Measurements from ENCODE around the gene PRR29.
A peak's percentile ranks its signal among the peaks of the same experiment; 100 is the strongest.
"Not testable (repeated sequence)": the region's sequence is repeated elsewhere in the genome, so short reads cannot be mapped to it uniquely, and the experiment has no call there.

PRR29 gene

DNA sequence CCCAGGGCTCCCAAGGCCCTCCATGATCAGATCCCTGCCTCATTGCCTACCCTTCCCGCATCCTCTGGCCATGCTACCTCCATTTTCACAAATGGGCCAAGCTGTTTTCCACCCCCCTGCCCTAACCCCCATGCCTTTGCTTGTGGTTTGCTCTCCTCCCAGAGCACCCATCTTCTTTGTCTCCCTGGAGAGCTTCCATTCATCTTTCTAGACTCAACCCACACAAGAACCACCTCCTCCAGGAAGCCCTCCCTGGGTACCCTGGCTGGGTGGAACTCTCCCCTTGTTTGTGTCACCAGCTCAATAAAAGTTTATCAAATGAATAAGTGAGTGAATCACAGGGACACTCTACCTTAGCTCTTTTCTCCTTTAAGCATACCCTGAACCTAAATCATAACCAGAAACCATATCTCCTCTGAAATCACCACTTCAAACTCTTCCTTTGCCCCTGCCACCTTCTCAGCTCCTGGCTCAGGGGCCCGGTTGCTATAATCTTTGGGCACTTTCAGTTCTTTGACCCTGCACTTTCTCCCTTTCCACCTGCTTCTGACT lies 22.5 kb upstream of the PRR29 start:
- DNase-seq = no peak

DNA sequence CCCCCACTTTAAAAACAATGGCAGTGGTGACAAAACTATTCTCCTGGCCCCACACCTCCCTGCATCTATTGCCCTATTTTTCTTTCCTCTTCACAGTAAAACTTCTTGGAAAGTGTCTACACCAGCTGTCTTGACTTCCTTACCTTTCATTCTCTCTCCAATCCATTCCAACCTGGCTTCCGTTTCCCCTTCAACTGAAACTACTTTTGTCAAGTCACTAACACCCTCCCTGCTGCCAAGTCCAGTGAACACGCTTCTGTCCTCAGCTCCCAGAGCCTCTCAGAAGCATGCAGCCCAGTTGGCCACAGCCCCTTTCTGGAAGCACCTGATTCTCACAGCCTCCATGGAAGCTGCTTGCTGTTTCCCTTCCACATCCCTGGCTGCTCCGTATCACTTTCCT lies 21.4 kb upstream of the PRR29 start:
- no peak for DNase-seq

DNA sequence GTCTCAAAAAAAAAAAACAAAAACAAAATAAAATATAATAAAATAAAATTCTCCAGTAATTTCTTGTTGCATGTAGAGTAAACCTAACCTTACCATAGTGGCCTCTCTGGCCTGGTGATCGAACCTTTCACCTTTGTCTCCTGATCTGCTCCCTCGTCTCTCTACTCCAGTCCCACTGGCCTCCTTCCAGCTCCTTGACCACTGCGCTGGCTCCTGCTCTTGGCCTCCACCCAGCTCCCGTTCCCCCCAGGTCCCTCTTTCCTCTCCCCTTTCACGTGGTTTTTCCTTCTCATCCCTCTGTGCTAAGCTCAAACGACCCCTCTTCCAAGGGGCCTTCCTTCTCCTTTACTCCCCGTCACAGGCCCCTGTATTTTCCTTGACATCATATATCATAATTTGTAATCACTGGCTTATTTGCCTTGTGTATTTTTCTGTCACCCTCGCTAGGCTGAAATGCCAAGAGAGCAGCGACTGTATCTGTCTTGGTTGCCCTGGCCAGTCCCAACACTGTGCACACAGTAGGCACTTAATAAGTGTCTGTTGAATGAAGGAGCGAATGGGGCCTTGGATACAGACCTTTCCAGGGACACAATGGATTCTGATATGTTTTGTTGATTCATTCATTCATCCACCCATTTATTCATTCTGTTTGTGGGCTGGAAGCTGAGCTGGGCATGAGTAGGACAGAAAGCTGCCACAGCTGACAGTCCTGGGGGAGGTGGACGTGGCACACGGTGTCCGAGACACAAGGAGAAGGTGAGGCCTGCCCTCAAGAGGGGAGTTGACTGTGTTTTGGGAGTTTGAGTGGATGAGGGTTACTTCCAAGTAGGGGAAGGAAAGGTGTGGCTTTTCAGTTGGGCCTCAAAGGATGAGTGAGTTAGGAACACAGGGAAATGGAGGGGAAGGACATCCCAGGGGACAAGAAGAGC lies 19.6 kb upstream of the PRR29 start:
- DNase-seq = no peak

DNA sequence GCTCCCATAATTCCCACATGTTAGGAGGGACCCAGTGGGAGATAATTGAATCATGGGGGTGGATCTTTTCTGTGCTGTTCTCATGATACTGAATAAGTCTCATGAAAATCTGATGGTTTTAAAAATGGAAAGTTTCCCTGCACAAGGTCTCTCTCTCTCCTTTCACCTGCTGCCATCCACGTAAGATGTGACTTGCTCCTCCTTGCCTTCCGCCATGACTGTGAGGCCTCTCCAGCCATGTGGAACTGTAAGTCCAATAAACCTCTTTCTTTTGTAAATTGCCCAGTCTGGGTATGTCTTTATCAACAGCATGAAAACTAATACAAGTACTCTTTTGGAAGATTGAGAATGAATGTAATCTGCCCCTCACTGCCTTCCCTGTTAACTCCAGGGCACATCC lies 15.5 kb upstream of the PRR29 start:
- not testable (repeated sequence) for DNase-seq

DNA sequence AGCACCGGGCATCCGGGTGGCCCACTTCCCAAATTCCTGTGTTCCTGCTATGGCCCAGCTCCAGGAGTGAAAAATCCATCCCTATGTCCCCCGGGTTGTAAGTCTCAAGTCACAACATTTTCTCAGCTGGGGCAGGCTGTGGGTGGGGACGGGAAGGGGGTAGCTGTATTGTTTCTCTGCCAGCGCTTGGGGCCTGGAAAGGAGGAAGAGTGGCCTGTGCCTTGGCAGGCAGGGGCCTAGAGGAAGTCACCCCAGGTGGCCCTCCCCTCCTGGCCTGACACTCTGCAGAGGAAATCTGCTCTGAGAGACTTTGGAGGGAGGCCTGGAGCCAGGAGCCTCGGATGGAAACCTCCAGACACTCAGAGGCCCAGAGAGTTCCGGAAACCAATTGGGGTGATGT lies 14.8 kb upstream of the PRR29 start:
- DNase-seq = no peak

DNA sequence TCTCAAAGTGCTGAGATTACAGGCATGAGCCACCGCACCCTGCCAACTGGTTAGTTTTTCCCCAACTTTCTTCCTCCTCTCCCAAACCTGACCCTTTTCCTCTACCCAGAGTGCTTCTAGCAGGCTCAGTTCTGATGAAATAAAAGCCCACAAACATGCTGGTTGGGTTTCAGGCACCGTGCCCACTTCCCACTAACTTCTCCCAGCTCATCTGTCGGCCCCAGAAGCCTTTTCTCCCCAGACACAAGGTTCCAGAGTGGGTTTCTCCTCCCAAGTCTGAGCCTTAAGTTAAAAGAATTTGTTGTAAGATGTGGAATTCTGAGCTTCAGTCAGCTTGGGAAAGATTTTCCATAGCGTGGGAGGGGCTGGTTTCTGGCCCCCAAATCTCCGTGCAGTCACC lies 13.9 kb upstream of the PRR29 start:
- no peak for DNase-seq

DNA sequence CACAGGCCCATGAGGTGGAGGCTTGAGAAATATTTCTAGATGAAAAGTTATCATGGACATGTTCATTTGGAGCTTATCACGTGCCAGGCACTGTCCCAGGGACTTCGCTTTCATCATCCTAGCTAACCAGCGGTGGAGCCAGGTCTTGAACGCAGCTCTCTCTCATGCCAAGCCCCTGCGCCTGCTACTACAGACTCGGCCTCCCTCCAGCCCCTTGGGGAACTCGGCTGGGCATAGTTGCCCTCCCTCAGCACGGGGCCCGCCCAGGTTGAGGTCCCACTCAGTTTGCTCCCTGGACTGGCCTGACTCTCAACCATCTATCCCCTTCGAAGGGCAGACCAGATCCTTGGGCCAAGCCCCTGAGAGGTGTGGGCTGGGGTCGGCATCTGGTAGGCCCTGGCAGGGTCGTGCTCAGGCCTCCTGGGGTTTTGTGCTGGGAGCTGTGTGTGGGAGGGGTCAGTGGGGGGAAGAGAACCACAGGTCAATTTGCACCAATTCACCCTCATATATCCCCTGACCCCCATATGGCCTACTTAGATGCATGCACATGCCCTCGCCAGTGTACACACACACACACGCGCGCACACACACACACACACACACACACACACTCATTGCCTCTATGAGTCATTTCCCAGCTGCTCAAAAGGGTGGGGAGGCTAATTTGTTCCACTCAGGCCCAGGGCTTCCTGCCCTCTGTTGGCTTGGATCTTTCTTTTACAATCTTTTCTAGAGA lies 13.3 kb upstream of the PRR29 start:
- DNase-seq = peak; percentile 64

DNA sequence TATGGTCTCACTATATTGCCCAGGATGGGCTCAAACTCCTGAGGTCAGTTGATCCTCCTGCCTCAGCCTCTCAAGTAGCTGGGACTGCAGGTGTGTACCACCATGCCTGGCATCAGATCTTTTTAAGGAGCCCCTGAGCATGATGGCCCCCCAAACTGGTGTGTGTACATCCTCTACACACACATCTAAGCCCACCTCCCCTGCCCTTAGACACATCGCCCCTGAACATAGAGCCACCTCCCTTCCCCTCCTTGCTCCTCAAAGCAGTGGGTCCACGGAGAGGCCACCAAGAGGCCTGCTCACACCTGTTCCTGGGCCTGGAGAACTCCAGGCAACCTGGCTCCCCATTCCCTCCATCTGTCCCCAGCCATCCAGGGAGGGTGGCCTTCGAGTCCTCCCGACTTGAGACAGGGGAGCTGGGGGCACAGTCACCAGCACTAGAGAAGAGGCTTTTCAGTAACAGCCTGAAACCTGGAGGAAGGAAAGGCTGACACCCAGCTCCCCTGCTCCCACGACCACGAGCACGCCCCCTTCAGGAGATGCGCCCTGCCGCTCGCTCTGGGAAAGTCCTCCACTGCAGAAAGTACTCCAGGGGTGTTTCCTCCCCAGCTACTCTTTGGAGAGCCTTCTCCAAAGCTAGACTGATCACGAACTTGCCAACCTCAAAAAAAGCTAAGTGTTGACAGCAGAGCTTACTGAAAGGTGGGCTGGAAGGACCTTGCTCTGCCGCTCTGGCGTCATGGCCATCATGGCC lies 12.6 kb upstream of the PRR29 start:
- DNase-seq = no peak

DNA sequence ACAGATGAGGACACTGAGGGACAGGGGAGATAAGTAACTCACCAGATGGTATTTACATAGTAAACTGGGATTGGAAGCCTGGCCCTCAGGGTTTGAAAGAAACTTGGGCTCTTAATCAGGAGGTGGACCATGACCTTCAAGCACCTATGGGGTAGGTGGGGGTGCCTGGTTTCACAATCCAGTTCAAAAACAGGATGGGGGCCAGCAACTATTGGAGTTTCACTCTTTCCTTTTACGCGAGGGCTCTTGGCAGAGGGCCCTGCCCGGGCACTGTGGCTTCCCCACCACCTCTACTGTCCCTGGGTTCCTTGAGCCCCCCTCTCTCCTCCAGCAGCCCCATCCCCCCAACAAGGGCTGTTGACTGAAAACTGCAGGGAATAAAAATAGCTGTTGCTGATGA lies 11.3 kb upstream of the PRR29 start:
- no peak for DNase-seq

DNA sequence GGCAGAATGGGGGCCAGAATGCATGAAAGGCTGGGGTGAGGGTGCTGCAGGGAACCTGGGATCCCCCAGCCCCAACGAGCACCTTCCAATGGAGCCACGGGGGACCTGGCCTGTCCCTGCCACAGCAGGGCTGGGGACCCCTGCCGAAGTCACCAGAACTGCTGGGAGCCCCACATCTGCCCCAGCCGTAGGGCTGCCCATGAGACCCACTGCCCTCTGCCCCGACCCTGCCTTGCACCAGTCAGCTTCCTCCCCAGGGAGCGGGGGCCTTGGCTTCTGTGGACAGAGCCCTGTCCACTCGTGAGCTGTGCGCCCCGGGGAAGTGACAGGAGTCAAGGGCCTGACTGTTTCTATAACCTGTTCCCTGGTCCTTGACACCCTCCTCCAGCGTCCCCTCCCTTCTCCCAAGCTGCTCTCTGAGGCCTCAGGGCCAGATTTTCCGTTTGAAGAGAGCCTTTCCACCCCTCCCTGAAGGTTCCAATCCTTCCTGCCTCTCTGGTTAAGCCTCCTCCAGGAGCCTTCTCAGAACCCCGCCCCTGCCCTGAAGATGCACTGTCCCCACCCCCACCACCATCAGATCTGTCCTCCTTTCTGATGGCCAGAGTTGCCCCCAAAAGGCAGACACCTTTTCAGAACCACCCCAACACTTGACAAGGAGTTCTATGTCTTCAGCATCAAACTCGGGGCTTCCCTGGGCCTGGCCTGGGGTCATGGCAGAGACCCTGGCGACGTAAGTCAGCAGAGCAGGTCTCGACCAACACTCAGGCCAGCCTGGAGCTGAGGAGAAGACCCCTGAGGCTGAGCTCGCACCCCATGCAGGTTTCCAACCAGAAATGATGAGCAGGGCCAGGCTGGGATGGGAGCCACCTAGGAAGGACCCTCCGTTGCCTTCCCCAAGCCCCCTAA lies 10.7 kb upstream of the PRR29 start:
- DNase-seq = no peak

DNA sequence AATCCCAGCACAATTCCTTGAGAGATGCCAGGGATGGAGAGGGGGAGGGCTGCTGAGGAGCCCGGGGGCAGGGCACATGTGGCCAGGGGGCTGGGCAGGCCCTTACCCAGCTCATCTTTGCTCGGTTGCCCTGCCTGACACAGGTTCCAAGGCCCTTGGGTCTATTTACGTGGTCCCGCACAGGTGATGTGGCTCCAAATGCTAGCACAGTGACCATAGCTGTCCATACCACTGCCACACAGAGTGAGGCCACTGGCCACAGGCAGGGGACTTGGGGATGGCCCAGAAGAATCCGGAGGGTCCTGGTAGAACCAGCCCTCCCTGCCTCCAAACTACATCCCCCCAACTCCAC lies 10.0 kb upstream of the PRR29 start:
- no peak for DNase-seq

DNA sequence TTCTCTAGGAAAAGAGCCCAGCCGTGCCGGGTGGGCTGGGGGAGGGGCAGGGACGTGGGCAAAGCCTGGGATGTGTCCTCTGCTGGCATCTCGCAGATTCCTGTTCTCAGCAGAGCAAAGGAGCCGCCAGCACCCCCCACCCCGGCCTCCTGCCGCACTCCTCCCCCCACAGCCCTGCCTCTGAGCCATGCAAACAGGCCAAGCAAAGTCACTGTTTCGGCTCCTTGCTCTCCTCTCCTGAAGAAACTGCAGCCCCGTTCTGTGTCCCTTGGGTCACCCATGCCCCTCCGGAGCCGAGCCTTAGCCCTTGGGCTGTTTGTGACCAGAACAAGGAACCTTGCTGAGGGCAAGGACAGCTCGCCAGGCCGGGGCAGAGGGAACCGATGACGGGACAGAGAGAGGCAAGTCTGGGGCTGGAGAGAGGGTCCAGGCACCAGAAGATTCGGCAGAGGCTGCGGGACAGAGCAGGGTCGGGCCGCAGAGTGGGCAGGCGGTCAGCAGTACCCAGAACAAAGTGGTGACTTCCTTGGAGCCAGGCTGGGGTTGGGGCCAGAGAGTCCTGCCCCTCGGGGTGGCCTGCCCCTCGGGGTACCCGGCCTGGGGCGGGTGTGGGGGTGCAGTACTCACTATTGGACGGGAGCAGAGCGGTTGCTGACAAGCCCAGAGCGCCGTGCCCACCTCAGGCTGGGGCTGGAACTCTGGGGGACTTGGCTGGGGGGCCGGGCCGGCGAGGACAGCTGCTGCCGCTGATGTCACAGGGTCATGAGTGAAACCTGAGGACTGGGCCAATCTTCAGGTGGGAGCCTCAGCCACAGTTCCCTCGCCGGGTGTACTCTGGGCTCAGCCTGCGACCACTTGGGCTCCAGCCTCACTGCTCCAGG lies 9.2 kb upstream of the PRR29 start:
- DNase-seq = no peak

DNA sequence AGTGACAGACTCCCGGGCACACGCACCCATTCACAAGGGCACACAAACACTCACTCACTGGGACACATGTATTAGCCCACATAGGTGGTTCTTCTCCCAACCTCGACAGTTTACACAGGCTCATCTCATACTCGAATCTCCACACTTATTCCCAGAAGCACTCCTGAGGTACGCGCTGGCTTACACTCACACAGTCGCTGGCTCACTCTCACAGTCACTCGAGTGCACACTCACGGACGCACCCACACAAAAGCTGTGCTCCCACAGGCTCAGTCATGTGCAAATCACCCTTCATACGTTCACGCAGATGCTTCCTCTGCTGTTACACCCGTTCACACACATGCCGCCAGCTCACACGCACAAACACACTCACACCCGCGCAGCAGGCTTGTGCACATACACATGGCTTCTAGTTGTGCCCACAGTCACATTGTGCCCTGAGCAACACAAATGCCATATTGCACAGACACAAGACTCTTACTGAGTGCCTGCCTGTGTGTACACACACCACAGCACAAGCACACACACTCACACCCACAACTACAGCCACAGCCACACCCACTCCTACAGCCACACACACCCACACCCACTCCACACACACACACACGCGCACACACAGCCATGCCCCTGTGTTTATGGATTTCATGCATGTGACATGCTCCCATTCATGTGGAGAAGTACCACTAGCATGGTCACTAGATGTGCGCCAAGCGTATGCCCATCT lies 8.4 kb upstream of the PRR29 start:
- DNase-seq = no peak

DNA sequence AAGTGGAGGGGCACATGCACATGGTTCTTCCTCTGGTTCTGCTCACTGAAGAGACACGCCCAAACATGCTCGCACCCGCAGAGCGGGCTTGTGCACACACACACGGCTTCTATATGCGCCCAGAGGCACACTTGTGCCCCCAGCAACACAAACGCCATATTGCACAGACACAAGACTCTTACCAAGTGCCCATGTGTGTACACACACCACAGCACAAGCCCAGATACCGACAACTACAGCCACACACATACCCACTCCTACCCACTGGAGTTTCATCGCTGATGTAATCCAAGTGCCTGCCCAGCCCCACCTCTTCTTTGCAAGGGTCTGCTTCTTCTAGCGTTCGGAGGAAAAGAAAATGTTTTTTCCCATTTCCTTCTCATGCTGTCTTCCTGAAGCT lies 6.5 kb upstream of the PRR29 start:
- no peak for DNase-seq

DNA sequence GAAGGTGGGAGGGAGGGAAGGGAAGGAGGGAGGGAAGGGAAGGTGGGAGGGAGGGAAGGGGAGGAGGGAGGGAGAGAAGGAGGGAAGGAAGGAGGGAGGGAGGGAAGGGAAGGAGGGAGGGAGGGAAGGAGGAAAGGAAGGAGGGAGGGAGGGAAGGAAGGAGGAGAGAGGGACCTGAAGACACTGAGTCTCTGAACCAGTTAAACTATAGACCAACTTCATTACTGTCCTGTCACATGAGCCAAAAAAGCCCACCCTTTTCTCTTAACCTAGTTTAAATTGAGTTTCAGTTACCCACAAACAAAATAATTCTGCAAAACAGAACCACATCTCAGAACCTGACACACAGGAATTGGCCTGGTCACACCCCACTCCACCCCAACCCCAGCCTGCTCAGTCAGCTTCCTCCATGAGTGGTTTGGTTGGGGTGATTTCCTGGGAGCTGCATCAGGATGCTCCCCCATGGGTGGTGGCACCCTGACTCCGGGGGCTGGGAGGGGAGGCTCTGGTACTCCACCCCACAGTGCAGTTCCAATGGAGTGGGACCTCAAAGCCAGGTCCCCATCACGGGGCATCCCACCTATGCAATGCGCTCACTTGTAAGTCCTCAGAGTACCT lies 4.7 kb upstream of the PRR29 start:
- DNase-seq = no peak

DNA sequence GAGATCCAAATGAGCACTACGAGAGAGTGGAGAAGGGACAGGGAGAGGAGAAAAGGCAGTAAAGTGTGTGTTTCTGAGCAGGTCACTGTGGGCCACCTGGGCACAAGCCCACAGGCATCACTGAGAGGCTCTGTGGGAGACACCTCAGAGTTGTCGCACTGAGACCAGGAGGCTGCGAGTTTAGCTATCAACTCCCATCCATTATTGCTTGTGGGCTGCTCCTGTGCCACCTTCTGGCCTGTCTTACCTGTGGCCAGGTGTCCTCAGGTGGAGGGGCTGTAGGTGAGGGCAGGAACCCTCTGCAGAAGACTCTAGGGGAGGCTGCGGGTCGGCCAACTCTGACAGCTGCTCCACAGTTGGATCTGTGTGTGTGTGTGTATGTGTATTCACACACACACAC lies 2.5 kb upstream of the PRR29 start:
- no peak for DNase-seq

DNA sequence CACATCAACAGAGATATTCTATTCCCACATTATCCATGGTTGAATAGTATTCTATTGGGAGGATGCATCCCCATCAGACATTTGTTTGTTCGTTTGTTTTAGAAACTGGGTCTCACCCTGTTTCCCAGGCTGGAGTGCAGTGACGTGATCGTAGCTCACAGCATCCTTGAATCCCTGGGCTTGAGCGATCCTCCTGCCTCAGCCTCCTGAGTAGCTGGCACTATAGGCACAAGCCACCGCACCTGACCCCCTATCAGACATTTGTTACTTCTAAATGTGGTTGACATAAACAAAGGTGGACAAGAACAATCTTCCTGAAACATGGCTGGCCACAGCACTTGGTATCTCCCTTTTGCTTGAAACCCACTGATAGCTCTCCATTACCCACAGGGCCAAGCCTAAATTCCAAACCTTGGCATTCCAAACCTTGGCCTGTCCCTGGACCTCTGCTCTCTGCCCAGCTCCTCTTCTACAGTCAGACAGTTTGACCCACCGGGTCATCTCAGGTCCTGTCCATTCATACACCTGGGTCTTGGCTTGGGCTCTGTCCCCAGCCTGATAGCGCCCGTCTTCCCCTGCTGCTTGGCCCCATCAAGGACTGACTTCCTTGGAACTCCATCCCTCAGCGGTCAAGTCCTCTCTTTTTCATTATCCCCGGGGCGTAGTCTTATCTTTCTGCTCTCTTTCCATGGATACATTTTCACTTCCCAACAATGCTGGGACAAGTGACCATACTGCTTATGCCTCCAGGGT lies 1.5 kb upstream of the PRR29 start:
- no peak for DNase-seq

DNA sequence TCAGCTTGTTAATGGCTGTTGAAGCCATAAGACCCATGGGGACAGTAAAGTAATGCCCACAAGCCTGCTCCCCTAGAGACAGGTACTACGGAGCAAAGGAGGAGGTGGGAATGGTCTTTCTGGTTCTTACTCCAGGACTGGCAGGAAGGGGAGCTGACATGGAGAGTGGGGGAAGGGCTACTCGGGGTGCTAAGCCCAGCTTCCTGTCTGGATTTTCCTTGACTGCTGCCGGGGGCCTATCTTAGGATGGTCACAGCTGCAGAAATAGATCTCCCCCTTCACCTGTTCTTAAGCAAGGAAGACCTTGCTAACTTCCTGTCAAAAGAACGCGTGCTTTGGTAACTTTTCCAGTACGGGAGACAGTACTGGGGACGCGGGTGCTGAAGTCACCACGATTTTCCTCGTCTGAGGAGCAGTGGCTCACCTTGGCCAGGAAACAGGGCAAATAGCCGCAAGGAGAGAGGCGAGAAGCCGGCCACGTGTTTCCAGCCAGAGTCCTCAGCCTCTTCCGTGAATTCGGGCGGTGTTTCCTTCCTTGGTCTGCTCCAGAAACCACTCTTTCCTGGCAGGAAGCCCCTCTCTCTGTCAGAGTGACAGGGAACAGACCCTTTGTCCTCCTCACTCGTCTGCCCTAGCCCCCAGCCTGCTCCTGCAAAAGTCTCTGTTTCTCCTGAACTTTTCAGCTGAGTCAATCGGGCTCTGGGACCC lies 656 bp upstream of the PRR29 start:
- DNase-seq = no peak

Data from activated CD4-positive, alpha-beta T cell treated with anti-CD3 and anti-CD28 coated beads for 48 hours (primary cell).